HUES48 (cell line): ENCODE measurements around the gene ROBO2.

Experiments
- H3K27ac ChIP-seq: one replicate; pipeline ENCODE4 v1.7.0; 2013; ENCODE audit warnings: low read depth, low read length, inconsistent platforms
- H3K27me3 ChIP-seq: 2 replicates; pipeline ENCODE4 v1.6.1; 2013; ENCODE audit warnings: mild to moderate bottlenecking, low read length; ENCODE audit not compliant: control insufficient read depth, insufficient read depth
- H3K36me3 ChIP-seq: 2 replicates; pipeline ENCODE4 v1.6.1; 2013; ENCODE audit warnings: low read length; ENCODE audit not compliant: control insufficient read depth, insufficient read depth
- H3K4me1 ChIP-seq: 2 replicates; pipeline ENCODE4 v1.6.1; 2013; ENCODE audit warnings: mild to moderate bottlenecking, low read length; ENCODE audit not compliant: control insufficient read depth, insufficient read depth
- H3K4me3 ChIP-seq: 2 replicates; pipeline ENCODE4 v1.5.1; 2013; ENCODE audit warnings: mild to moderate bottlenecking, low read depth, low read length
- H3K9ac ChIP-seq: 2 replicates; pipeline ENCODE4 v1.6.1; 2013; ENCODE audit warnings: mild to moderate bottlenecking, low read depth, low read length, moderate library complexity
- H3K9me3 ChIP-seq: 2 replicates; pipeline ENCODE4 v1.6.1; 2013; ENCODE audit warnings: low read length; ENCODE audit not compliant: control insufficient read depth, insufficient read depth

Gene ROBO2

GRCh38 chr3:77298417-77298816 is 258.5 kb downstream of the ROBO2 start:
- Histone ChIP-seq H3K36me3 (no peaks in the 10 kb centered on the region), H3K9ac (no peak overlapping the region), H3K27ac (no peak overlapping the region), H3K27me3 (no peaks in the 10 kb centered on the region), H3K9me3 (no peaks in the 10 kb centered on the region), H3K4me3 (no peak overlapping the region), H3K4me1 (no peaks in the 10 kb centered on the region)

GRCh38 chr3:77303955-77304699 is 264.2 kb downstream of the ROBO2 start:
- no peak overlapping the region for H3K9ac ChIP-seq
- no peaks in the 10 kb centered on the region for H3K27me3 ChIP-seq
- peaks cover 16% of the 10 kb centered on the region; the same call in 1 of the 2 replicates for H3K4me1 ChIP-seq
- H3K9me3 ChIP-seq, result no peaks in the 10 kb centered on the region
- no peak overlapping the region for H3K27ac ChIP-seq
- no peak overlapping the region for H3K4me3 ChIP-seq
- H3K36me3 ChIP-seq, result no peaks in the 10 kb centered on the region

- Histone ChIP-seq H3K4me3 (no peak overlapping the region), H3K9me3 (no peaks in the 10 kb centered on the region), H3K9ac (no peak overlapping the region), H3K36me3 (no peaks in the 10 kb centered on the region), H3K27ac (no peak overlapping the region), H3K27me3 (no peaks in the 10 kb centered on the region), H3K4me1 (peaks cover 16% of the 10 kb centered on the region; the same call in 1 of the 2 replicates)
Observed at GRCh38 chr3:77304700-77305021, 264.8 kb downstream of the ROBO2 start.

- H3K36me3 ChIP-seq, result no peaks in the 10 kb centered on the region
- no peaks in the 10 kb centered on the region for H3K9me3 ChIP-seq
- no peak overlapping the region for H3K9ac ChIP-seq
- no peak overlapping the region for H3K4me3 ChIP-seq
- peaks cover 9% of the 10 kb centered on the region; the same call in 1 of the 2 replicates for H3K4me1 ChIP-seq
- H3K27ac ChIP-seq, result no peak overlapping the region
- no peaks in the 10 kb centered on the region for H3K27me3 ChIP-seq
Observed at GRCh38 chr3:77309460-77309859, 269.6 kb downstream of the ROBO2 start.

- H3K9ac ChIP-seq, result no peak overlapping the region
- H3K27me3 ChIP-seq, result no peaks in the 10 kb centered on the region
- no peaks in the 10 kb centered on the region for H3K9me3 ChIP-seq
Observed at GRCh38 chr3:77313843-77314242, 273.9 kb downstream of the ROBO2 start.

GRCh38 chr3:77319711-77320110 is 279.8 kb downstream of the ROBO2 start:
- H3K4me3 ChIP-seq, result no peak overlapping the region
- no peak overlapping the region for H3K9ac ChIP-seq
- H3K27ac ChIP-seq, result no peak overlapping the region
- H3K4me1 ChIP-seq, result peaks cover 8% of the 10 kb centered on the region
- H3K36me3 ChIP-seq, result no peaks in the 10 kb centered on the region
- no peaks in the 10 kb centered on the region for H3K9me3 ChIP-seq
- no peaks in the 10 kb centered on the region for H3K27me3 ChIP-seq

More at GRCh38 chr3:77313843-77314242, 273.9 kb downstream of the ROBO2 start:
- no peak overlapping the region for H3K27ac ChIP-seq
- no peak overlapping the region for H3K4me3 ChIP-seq
- no peaks in the 10 kb centered on the region for H3K36me3 ChIP-seq
- H3K4me1 ChIP-seq, result no peaks in the 10 kb centered on the region

GRCh38 chr3:77320514-77320913 is 280.6 kb downstream of the ROBO2 start:
- H3K4me3 ChIP-seq, result no peak overlapping the region
- H3K4me1 ChIP-seq, result peaks cover 8% of the 10 kb centered on the region
- no peak overlapping the region for H3K9ac ChIP-seq
- no peak overlapping the region for H3K27ac ChIP-seq
- H3K36me3 ChIP-seq, result no peaks in the 10 kb centered on the region
- H3K9me3 ChIP-seq, result no peaks in the 10 kb centered on the region
- no peaks in the 10 kb centered on the region for H3K27me3 ChIP-seq

- Histone ChIP-seq H3K27me3 (no peaks in the 10 kb centered on the region), H3K27ac (no peak overlapping the region), H3K36me3 (no peaks in the 10 kb centered on the region), H3K9ac (no peak overlapping the region), H3K4me3 (no peak overlapping the region), H3K9me3 (no peaks in the 10 kb centered on the region), H3K4me1 (peaks cover 8% of the 10 kb centered on the region)
Observed at GRCh38 chr3:77321646-77322045, 281.7 kb downstream of the ROBO2 start.

GRCh38 chr3:77323626-77324025 is 283.7 kb downstream of the ROBO2 start:
- H3K9me3 ChIP-seq, result no peaks in the 10 kb centered on the region
- no peaks in the 10 kb centered on the region for H3K36me3 ChIP-seq
- H3K27ac ChIP-seq, result no peak overlapping the region
- no peaks in the 10 kb centered on the region for H3K27me3 ChIP-seq
- no peak overlapping the region for H3K4me3 ChIP-seq
- H3K9ac ChIP-seq, result no peak overlapping the region
- H3K4me1 ChIP-seq, result peaks cover 8% of the 10 kb centered on the region

GRCh38 chr3:77324105-77324504 is 284.2 kb downstream of the ROBO2 start:
- Histone ChIP-seq H3K36me3 (no peaks in the 10 kb centered on the region), H3K27ac (no peak overlapping the region), H3K9me3 (no peaks in the 10 kb centered on the region), H3K4me1 (peaks cover 12% of the 10 kb centered on the region), H3K9ac (no peak overlapping the region), H3K27me3 (no peaks in the 10 kb centered on the region), H3K4me3 (no peak overlapping the region)

GRCh38 chr3:77325280-77325679 is 285.4 kb downstream of the ROBO2 start:
- Histone ChIP-seq H3K36me3 (no peaks in the 10 kb centered on the region), H3K9me3 (no peaks in the 10 kb centered on the region), H3K9ac (no peak overlapping the region), H3K4me3 (no peak overlapping the region), H3K27me3 (no peaks in the 10 kb centered on the region), H3K4me1 (peaks cover 10% of the 10 kb centered on the region), H3K27ac (no peak overlapping the region)
